DND-41 (cell line): ENCODE data around the gene MAB21L4.

Experiments
- CTCF ChIP-seq: IDR thresholded peaks from 2 replicates; pipeline ENCODE4 v1.5.1; 2012; ENCODE audit warnings: borderline replicate concordance, low read length, moderate library complexity, mild to moderate bottlenecking; ENCODE audit not compliant: poor library complexity, severe bottlenecking; ENCODE audit errors: extremely low read depth
- EZH2 ChIP-seq: IDR thresholded peaks from 3 replicates; pipeline ENCODE4 v1.6.1; 2012; ENCODE audit warnings: borderline replicate concordance, low read depth, mild to moderate bottlenecking, moderate library complexity, low read length, inconsistent platforms; ENCODE audit not compliant: severe bottlenecking

- TF ChIP-seq CTCF (no peak), EZH2 (no peak)
Measured at GRCh38 chr2:240889601-240890560, 6.1 kb downstream of the MAB21L4 start.
